GM18517 (cell line): ENCODE data around the gene DYSF.
"Not testable (repeated sequence)": the region's sequence is repeated elsewhere in the genome, so short reads cannot be mapped to it uniquely, and the experiment has no call there.

ENCODE experiments used
- ATAC-seq: cut with Tn5 transposase; IDR thresholded peaks from one replicate; pipeline ENCODE4 v1.9.1; 2021; ENCODE audit warnings: mild to moderate bottlenecking, moderate library complexity; ENCODE audit not compliant: unreplicated experiment

Gene DYSF

DNA sequence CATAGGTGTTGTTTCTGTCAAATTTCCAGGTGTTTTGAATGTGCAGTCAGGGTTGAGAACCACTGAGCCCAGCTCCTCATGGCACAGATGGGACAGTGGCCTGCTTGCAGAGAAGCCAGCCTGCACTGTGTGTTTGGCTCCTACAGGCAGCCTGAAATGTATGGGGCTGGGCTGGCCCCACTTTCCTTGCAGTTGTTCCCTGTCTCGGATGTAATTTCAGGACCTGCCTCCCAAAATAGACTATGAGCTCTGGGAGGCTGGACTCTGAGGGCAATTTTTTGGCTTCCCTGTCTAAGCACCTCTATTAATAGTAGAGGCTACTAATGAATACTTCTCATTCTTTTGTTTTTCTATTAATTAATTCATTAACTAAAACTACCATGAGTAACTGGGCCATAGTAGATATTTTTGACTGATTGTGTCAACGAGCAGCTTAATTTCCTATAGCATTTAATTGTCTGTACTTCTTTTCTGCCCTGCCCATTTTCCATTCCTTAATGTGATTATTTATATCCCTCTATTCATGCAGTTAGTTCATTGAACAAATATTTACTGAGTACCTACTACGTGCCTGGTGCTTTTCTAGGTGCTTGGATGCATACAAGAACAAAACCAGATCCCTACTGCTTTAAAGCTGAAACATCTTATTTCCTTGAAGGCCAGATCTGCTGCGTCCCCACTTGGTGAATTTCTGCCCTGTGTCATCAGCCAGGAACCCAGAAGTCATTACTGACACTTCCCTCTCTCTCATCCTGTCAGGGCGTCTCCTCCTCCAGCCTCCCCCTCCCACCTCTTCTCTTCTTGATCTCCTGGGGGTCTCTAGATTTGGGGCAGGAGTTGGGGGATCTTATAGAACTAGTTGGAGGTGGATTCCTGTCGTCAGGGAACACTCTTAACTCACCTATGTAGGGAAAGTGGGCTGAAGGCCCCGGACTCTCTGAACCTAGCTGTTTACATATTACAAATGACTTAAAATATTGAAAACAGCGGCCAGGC lies 16.3 kb downstream of the DYSF start:
- no peak for ATAC-seq

DNA sequence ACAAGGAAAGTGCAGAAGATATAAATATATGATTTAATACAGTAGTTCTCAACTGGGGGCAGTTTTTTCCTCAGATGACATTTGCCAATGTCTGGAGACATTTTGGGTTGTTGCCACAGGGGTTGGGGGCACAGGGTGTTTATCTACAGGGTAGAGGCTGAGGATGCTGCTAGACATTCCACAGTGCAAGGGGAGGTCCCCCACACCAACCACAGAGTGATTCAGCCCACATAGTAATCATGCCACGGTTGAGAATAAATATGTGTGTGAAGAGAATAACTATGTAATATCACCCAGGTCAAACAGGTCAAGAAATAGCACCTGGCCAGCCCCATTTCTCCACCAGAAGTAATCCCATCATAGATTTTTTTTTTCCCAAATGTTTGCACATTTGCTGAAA lies 17.9 kb downstream of the DYSF start:
- no peak for ATAC-seq

DNA sequence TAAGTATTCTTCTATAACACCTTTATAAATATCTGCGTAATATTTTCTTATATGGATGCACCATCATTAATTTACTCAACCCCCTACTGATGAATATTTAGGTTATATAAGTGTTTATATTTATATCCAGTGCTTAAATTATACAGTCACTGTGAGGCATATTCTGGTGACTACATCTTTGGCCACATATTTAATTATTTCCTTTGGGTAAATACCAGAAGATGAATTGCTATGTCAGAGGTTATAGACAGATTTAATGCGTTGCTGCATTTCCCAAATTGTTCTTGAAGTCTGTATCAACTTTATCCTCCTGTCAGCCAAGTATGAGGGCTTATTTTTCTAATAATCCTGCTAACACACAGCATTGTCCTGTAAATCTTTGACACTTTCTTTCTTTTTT lies 18.7 kb downstream of the DYSF start:
- no peak for ATAC-seq

DNA sequence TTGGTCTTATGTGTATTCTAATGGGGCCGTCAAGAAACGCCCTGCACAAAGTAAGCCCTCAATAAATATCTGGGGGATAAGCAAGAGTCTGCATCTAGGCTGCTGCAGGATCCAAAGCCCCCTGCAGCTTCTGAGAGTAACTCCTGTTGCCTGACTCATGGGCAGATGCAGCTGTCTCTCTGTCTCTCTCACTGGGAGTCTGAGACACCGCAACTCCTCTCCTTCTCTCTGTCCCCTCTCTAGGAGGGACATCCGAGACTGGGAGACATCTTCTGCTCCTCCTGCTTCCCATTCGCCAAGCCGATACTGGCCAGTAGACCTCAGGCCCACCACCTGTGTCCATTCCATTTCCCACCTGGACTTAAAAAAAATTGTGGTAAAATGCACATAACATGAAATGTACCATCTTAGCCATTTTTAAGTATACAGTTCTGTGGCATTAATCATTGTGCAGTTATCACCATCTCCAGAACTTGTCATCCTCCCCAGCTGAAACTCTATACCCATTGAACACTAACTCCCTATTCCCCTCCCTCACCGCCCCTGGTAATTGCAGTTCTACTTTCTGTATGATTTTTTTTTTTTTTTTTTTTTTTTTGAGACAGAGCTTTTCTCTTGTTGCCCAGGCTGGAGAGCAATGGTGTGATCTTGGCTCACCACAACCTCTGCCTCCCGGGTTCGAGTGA lies 20.1 kb downstream of the DYSF start:
- ATAC-seq: no peak

GRCh38 chr2:71474116-71474743 lies 20.9 kb downstream of the DYSF start:
- ATAC-seq: no peak

DNA sequence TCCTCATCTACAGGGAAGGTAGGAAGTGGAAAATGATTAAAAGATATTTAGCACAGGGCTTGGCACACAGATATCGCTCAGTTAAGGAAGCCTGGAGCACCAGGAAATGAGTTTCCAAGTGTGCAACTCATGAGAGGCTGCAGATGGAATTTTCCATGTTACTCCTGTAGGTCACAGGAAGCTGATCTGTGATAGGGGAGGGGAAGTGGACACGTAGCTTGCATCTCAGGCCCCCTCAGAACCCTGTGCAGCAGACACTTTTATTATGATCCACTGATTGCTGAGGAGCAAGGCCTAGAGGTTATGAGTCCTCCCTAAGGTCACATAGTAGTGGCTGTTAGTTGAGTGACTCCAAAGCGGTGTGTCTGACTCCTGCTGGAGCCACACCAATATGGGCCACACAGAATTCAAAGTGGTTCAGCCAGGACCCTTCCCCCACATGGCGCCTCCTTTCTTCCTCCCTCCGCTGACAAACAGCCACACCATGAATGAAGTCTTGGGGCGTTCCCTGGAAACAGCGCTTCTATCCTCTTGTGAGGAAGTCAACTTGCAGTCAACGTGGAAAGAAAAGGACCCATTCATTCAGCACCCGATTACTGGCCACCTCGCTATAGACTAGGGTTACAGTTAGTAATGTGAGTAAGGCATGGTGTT lies 21.5 kb downstream of the DYSF start:
- ATAC-seq: no peak

DNA sequence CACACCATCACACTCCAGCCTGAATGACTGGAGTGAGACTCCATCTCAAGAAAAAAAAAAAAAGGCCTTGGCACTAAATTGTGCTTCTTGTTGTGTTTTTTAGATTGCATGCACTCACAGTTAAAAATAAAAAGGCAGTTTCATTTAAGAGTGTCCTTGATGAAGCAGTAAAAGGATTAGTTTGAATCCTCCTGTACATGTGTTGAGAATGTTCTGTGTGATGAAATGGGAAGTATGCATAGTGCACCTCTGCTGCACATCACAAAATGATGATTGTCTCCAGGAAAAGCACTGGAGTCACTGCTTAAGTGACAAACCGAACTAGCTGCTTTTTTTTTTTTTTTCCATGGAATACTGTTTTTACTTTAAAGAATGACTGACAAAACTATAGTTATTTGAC lies 23.1 kb downstream of the DYSF start:
- no peak for ATAC-seq

- no peak for ATAC-seq
Measured at GRCh38 chr2:71477231-71477691, 23.9 kb downstream of the DYSF start.

GRCh38 chr2:71478806-71479205 lies 25.4 kb downstream of the DYSF start:
- ATAC-seq: no peak

- ATAC-seq: no peak
Measured at GRCh38 chr2:71479261-71479660, 25.9 kb downstream of the DYSF start.

DNA sequence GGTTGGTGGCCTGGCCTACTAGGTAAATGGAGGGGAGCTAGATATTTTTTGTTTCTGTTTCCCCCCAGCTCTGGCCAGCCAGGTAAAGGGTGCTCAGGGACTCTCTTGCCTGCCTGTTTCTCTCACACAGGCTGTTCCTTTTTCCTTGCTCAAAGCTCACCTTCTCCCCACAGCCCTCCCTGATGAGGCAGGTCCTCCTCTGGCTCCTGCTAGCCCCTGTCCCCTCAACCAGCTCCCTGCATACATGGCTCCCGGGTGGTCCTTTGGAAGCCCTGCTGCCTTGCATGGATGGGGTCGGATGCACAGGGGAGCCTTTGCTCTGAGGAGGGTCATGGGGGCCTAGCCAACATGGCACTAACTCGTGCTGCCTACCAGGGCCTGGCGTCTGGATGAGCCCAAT lies 27.8 kb downstream of the DYSF start:
- ATAC-seq: no peak

DNA sequence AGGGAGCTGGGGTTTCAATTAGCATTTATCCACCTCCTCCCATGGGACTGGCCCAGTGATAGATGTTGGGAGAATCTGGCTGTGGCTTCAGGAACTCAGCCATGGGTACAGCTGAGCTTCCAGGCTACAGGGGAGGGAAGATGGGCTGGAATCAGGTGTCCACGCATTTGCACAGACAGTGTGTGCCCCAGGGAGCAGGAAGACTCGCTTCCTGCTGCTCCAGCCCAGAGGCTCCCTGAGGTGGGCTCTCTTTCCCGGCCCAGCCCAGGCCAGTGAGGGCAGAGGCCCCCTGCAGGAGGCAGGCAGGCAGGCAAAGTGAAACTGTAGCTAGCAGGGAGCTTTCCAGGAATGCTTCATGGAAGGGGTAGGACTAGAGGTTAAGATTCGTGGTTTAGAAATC lies 28.7 kb downstream of the DYSF start:
- no peak for ATAC-seq

GRCh38 chr2:71483246-71483645 lies 29.9 kb downstream of the DYSF start:
- no peak for ATAC-seq

GRCh38 chr2:71484354-71484753 lies 31.0 kb downstream of the DYSF start:
- no peak for ATAC-seq

DNA sequence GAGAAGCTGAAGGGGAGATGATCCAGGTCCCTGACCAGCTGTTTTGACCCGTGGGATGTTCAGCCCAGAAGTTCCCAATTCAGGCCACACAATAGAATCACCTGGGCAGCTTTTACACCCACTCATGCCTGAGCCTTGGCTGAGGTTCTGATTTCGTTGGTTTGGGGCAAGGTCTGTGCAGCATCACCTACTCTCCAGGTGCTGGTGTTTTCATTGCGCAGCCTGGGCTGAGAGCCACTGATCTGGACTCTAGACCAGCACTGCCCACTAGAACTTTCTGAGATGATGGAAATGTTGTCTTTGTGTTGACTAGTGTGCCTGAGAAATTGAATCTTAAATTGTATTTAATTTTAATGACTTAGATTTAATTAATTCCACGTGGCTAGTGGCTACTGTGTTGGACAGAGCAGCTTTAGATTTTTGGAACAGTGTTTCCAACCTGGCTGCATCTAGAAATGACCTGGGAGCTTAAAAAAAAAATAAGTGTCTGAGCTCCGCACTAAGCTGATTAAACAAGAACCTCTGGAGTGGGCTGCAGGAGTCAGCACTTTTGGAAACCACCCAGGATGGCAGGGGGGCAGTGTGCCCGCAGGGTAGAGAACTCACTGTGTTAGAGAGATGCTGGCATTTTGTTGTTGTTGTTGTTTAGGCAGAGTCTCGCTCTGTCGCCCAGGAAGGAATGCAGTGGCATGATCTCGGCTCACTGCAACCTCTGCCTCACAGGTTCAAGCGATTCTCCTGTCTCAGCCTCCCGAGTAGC lies 33.7 kb downstream of the DYSF start:
- ATAC-seq: no peak

GRCh38 chr2:71491551-71491950 lies 38.2 kb downstream of the DYSF start:
- not testable (repeated sequence) for ATAC-seq

GRCh38 chr2:71492112-71492511 lies 38.8 kb downstream of the DYSF start:
- ATAC-seq: no peak

DNA sequence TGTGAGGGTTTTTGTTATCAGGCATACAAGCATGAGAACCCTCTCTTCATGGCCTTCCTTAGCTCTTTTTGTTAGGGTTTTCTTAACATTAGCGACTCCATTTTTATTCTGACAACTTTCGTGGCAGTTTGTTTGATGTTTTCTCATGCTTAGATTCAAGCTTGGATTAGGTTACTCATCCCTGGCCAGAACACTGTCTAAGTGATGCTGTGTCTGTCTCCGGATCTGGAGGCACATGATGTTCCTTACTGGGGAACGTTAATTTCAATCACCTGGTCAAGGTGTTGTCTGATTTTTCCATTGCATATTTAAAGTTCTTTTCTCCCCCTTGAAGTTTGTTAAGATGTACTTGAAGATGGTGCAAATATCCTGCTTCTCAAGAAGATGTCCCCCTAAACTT lies 40.7 kb downstream of the DYSF start:
- no peak for ATAC-seq

DNA sequence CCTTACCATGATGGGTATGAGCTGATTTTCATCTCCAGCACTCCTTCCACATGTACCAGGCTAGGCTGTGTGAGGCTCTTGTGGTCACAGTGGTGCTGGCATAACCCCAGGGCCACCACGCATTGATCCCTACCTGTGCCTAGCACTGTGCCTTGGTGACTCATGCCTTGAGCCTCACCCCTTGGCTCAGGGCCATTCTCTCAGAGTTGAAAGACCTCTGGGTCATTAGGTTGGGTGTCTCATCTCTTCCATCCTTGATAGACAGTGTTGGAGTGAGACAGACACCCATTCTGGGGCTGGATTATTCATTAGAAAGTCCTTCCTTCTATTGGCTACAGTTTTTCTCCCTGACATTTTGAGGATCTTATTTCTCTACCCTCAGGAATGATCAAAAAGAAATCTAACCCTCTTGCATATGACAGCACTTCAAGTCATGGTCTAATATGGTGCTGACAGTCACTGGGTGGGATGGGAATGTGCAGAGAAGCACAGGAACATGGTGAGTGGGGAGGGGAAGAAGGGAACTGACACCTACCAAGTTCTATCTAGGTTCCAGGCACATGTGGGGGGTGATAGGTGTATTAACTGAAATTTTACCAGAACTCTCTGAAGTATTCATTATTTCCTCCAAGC lies 41.3 kb downstream of the DYSF start:
- no peak for ATAC-seq
